Mesenchymal stem cell (in vitro differentiated cells and primary cell): ENCODE data around the gene COL8A1.

Source experiments
- DNase-seq: peaks from one replicate; pipeline ENCODE4 v3.0.0-alpha.2; 2013
- H2AFZ ChIP-seq: one replicate; pipeline ENCODE4 v1.6.1; 2013; ENCODE audit warnings: low read depth, mild to moderate bottlenecking, control low read depth, inconsistent platforms, low read length, moderate library complexity
- H2AK5ac ChIP-seq: 2 replicates; pipeline ENCODE4 v1.6.1; 2013; ENCODE audit warnings: low read length, moderate library complexity, mild to moderate bottlenecking, inconsistent platforms; ENCODE audit not compliant: severe bottlenecking
- H2BK120ac ChIP-seq: one replicate; pipeline ENCODE4 v1.6.1; 2013; ENCODE audit warnings: low read depth, mild to moderate bottlenecking, inconsistent platforms, low read length, moderate library complexity
- H2BK12ac ChIP-seq, 2 experiments: one replicate each; pipeline ENCODE4 v1.6.1; 2013; ENCODE audit warnings: inconsistent platforms in 2 of 2, low read length in 2 of 2, mild to moderate bottlenecking in 2 of 2, moderate library complexity in 2 of 2, control low read depth in 1 of 2
- H2BK15ac ChIP-seq: one replicate; pipeline ENCODE4 v1.6.1; 2013; ENCODE audit warnings: mild to moderate bottlenecking, low read depth, inconsistent platforms; ENCODE audit not compliant: poor library complexity, severe bottlenecking
- H2BK5ac ChIP-seq: 2 replicates; pipeline ENCODE4 v1.6.1; 2013; ENCODE audit warnings: low read depth, mild to moderate bottlenecking, low read length, control low read depth, inconsistent platforms; ENCODE audit not compliant: poor library complexity, severe bottlenecking
- H3K14ac ChIP-seq, 2 experiments: one replicate each; pipeline ENCODE4 v1.6.1; 2013; ENCODE audit warnings: inconsistent platforms in 2 of 2, low read length in 2 of 2, control low read depth in 1 of 2, mild to moderate bottlenecking in 1 of 2, moderate library complexity in 1 of 2
- H3K18ac ChIP-seq, 2 experiments: one replicate each; pipeline ENCODE4 v1.6.1; 2013; ENCODE audit warnings: inconsistent platforms in 2 of 2, low read length in 2 of 2, control low read depth in 1 of 2, low read depth in 1 of 2, mild to moderate bottlenecking in 1 of 2
- H3K23ac ChIP-seq, 2 experiments: one replicate each; pipeline ENCODE4 v1.6.1; 2013; ENCODE audit warnings: inconsistent platforms in 2 of 2, low read length in 2 of 2, mild to moderate bottlenecking in 2 of 2, moderate library complexity in 2 of 2, control low read depth in 1 of 2
- H3K27ac ChIP-seq: 2 replicates; pipeline ENCODE4 v1.5.1; 2013; ENCODE audit warnings: mild to moderate bottlenecking, moderate library complexity, low read length, control low read depth, inconsistent platforms; ENCODE audit not compliant: poor library complexity, severe bottlenecking
- H3K27me3 ChIP-seq, 2 experiments: 2 replicates each; pipeline versions ENCODE4 v1.6.1 to v1.7.0; 2013; ENCODE audit warnings: low read length in 2 of 2, mild to moderate bottlenecking in 2 of 2, moderate library complexity in 2 of 2, control low read depth in 1 of 2, inconsistent platforms in 1 of 2; ENCODE audit not compliant: control insufficient read depth in 1 of 2, insufficient read depth in 1 of 2
- H3K36me3 ChIP-seq, 2 experiments: 2 replicates each; pipeline versions ENCODE4 v1.6.1 to v1.7.0; 2013; ENCODE audit warnings: low read length in 2 of 2, control low read depth in 1 of 2, inconsistent platforms in 1 of 2, low read depth in 1 of 2, mild to moderate bottlenecking in 1 of 2; ENCODE audit not compliant: insufficient read depth in 2 of 2, control insufficient read depth in 1 of 2
- H3K4ac ChIP-seq, 2 experiments: one replicate each; pipeline ENCODE4 v1.6.1; 2013; ENCODE audit warnings: inconsistent platforms in 2 of 2, low read length in 2 of 2, mild to moderate bottlenecking in 2 of 2, moderate library complexity in 2 of 2, control low read depth in 1 of 2, low read depth in 1 of 2
- H3K4me1 ChIP-seq: 2 replicates; pipeline ENCODE4 v1.6.1; 2013; ENCODE audit warnings: low read depth, low read length, control low read depth; ENCODE audit not compliant: control insufficient read depth, insufficient read depth
- H3K4me2 ChIP-seq: 2 replicates; pipeline ENCODE4 v1.6.1; 2013; ENCODE audit warnings: low read length, mild to moderate bottlenecking, inconsistent platforms; ENCODE audit not compliant: poor library complexity, severe bottlenecking
- H3K4me3 ChIP-seq, 2 experiments: 2 replicates each; pipeline versions ENCODE4 v1.5.1 to v1.7.0; 2013; ENCODE audit warnings: low read length in 2 of 2, mild to moderate bottlenecking in 2 of 2, control low read depth in 1 of 2, low read depth in 1 of 2; ENCODE audit not compliant: insufficient read depth in 1 of 2
- H3K79me1 ChIP-seq: replicated peaks from 2 replicates; pipeline ENCODE4 v1.6.1; 2013; ENCODE audit warnings: mild to moderate bottlenecking, control low read depth, low read length, inconsistent platforms; ENCODE audit not compliant: poor library complexity, severe bottlenecking
- H3K9ac ChIP-seq: 2 replicates; pipeline ENCODE4 v1.7.0; 2013; ENCODE audit warnings: mild to moderate bottlenecking, low read length, moderate library complexity
- H3K9me3 ChIP-seq: 2 replicates; pipeline ENCODE4 v1.7.0; 2013; ENCODE audit warnings: mild to moderate bottlenecking, low read length; ENCODE audit not compliant: control insufficient read depth
- H4K8ac ChIP-seq: one replicate; pipeline ENCODE4 v1.6.1; 2013; ENCODE audit warnings: inconsistent platforms, mild to moderate bottlenecking, low read length, moderate library complexity
- H4K91ac ChIP-seq: one replicate; pipeline ENCODE4 v1.6.1; 2013; ENCODE audit warnings: mild to moderate bottlenecking, low read length, inconsistent platforms
- WGBS: methylation state at CpG from one replicate; pipeline ENCODE4 v1.1.7; 2013; ENCODE audit warnings: mixed read lengths; 5-methylcytosine and 5-hydroxymethylcytosine counted together

Gene COL8A1

GRCh38 chr3:99683465-99683864, 45.1 kb downstream of the COL8A1 start:
- Histone ChIP-seq H3K27me3 (no peaks in the 10 kb centered on the region), H3K14ac (no peak overlapping the region), H4K91ac (no peak overlapping the region), H3K18ac (no peak overlapping the region), H3K9me3 (no peaks in the 10 kb centered on the region), H3K9ac (no peak overlapping the region), H3K23ac (no peak overlapping the region), H2AFZ (no peak overlapping the region), H3K4me2 (no peak overlapping the region), H2BK15ac (no peak overlapping the region), H2BK5ac (no peak overlapping the region), H3K79me1 (no peaks in the 10 kb centered on the region), H4K8ac (no peak overlapping the region), H2BK12ac (no peak overlapping the region), H3K4me3 (no peak overlapping the region), H3K27ac (no peak overlapping the region), H3K4me1 (peaks cover 6% of the 10 kb centered on the region), H3K36me3 (peaks cover 0 to 11% of the 10 kb centered on the region in 2 experiments), H2AK5ac (no peak overlapping the region), H3K4ac (no peak overlapping the region), H2BK120ac (no peak overlapping the region)
- no CpG with 5 or more reads among the region's 1 CpG for WGBS
- DNase-seq = no peak

GRCh38 chr3:99683876-99684275, 45.5 kb downstream of the COL8A1 start:
- Histone ChIP-seq H3K4me2 (no peak overlapping the region), H3K36me3 (peaks cover 0 to 11% of the 10 kb centered on the region in 2 experiments), H3K27ac (peak overlapping the region; percentile 19), H2AK5ac (no peak overlapping the region), H3K18ac (no peak overlapping the region), H3K27me3 (no peaks in the 10 kb centered on the region), H3K4me1 (peaks cover 6% of the 10 kb centered on the region), H3K14ac (no peak overlapping the region), H3K23ac (no peak overlapping the region), H2AFZ (no peak overlapping the region), H3K9ac (no peak overlapping the region), H4K8ac (no peak overlapping the region), H2BK5ac (no peak overlapping the region), H2BK12ac (no peak overlapping the region), H2BK120ac (no peak overlapping the region), H2BK15ac (no peak overlapping the region), H3K79me1 (no peaks in the 10 kb centered on the region), H4K91ac (no peak overlapping the region), H3K9me3 (no peaks in the 10 kb centered on the region), H3K4ac (no peak overlapping the region), H3K4me3 (no peak overlapping the region)
- no peak for DNase-seq
- WGBS = 92% methylated on average over 3 of the region's 3 CpGs

GRCh38 chr3:99684644-99685043, 46.2 kb downstream of the COL8A1 start:
- Histone ChIP-seq H2BK120ac (no peak overlapping the region), H3K27me3 (no peaks in the 10 kb centered on the region)
- 92% methylated on average over 2 of the region's 4 CpGs for WGBS

GRCh38 chr3:99686469-99686868, 48.1 kb downstream of the COL8A1 start:
- Histone ChIP-seq H2AK5ac (no peak overlapping the region), H3K36me3 (peaks cover 0 to 14% of the 10 kb centered on the region in 2 experiments), H3K79me1 (no peaks in the 10 kb centered on the region), H3K27me3 (no peaks in the 10 kb centered on the region), H4K91ac (no peak overlapping the region), H3K14ac (no peak overlapping the region), H2AFZ (no peak overlapping the region), H3K9ac (no peak overlapping the region), H2BK12ac (no peak overlapping the region), H2BK5ac (no peak overlapping the region), H3K4ac (no peak overlapping the region), H2BK120ac (no peak overlapping the region), H3K27ac (peak overlapping the region; percentile 30), H3K4me1 (peaks cover 6% of the 10 kb centered on the region), H4K8ac (no peak overlapping the region), H3K9me3 (no peaks in the 10 kb centered on the region), H2BK15ac (no peak overlapping the region), H3K23ac (no peak overlapping the region), H3K4me3 (no peak overlapping the region), H3K4me2 (no peak overlapping the region), H3K18ac (no peak overlapping the region)
- WGBS = 100% methylated on average over 1 of the region's 1 CpG
- no peak for DNase-seq

More at GRCh38 chr3:99684644-99685043, 46.2 kb downstream of the COL8A1 start:
- no peak for DNase-seq
- H3K23ac ChIP-seq = no peak overlapping the region
- no peak overlapping the region for H3K14ac ChIP-seq
- peaks cover 0 to 11% of the 10 kb centered on the region in 2 experiments for H3K36me3 ChIP-seq
- H2BK12ac ChIP-seq = no peak overlapping the region
- H3K9ac ChIP-seq = peak overlapping the region; percentile 19
- H3K4me2 ChIP-seq = no peak overlapping the region
- no peak overlapping the region for H2AFZ ChIP-seq
- H4K8ac ChIP-seq = no peak overlapping the region
- no peak overlapping the region for H2BK15ac ChIP-seq
- no peak overlapping the region for H3K27ac ChIP-seq
- H3K4me1 ChIP-seq = peaks cover 6% of the 10 kb centered on the region
- H3K9me3 ChIP-seq = no peaks in the 10 kb centered on the region
- H2AK5ac ChIP-seq = no peak overlapping the region
- no peaks in the 10 kb centered on the region for H3K79me1 ChIP-seq
- H2BK5ac ChIP-seq = no peak overlapping the region
- H3K4ac ChIP-seq = no peak overlapping the region
- no peak overlapping the region for H3K4me3 ChIP-seq
- no peak overlapping the region for H3K18ac ChIP-seq
- no peak overlapping the region for H4K91ac ChIP-seq
